PFSK-1 (cell line): Measurements from ENCODE around the gene GMCL2.

Source experiments
- POLR2AphosphoS5 ChIP-seq: IDR thresholded peaks from 2 replicates; pipeline ENCODE4 v1.6.1; 2012; ENCODE audit warnings: low read depth, mild to moderate bottlenecking, control low read depth, low read length, moderate library complexity
- TF ChIP-seq, protein P1 (sequence below), 2 experiments: IDR thresholded peaks; 2 replicates each; pipeline versions ENCODE4 v1.6.1 to v1.8.0; 2011 to 2012; ENCODE audit warnings: low read depth in 2 of 2, low read length in 2 of 2, control low read depth in 1 of 2, inconsistent platforms in 1 of 2, mild to moderate bottlenecking in 1 of 2, moderate library complexity in 1 of 2; ENCODE audit not compliant: insufficient read depth in 1 of 2

DNA sequence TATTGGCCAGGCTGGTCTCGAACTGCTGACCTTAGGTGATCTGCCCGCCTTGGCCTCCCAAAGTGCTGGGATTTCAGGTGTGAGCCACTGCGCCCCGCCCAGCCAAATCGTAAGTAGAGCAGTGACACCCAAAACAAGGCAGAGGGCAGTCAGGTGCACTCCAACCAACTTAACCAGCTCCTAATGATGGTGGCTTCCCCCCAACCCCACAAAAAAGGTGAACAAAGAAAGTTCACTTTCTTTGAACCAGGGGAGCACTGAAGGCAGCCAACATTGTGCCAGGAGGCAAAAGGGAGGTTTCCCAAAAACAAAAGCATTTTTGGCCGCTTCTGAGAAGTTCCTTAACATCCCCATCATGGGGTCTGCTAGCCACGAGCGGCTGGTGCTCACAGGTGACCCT lies 9.6 kb downstream of the GMCL2 start:
- no peak for TF ChIP-seq POLR2AphosphoS5
- TF ChIP-seq, protein P1, sequence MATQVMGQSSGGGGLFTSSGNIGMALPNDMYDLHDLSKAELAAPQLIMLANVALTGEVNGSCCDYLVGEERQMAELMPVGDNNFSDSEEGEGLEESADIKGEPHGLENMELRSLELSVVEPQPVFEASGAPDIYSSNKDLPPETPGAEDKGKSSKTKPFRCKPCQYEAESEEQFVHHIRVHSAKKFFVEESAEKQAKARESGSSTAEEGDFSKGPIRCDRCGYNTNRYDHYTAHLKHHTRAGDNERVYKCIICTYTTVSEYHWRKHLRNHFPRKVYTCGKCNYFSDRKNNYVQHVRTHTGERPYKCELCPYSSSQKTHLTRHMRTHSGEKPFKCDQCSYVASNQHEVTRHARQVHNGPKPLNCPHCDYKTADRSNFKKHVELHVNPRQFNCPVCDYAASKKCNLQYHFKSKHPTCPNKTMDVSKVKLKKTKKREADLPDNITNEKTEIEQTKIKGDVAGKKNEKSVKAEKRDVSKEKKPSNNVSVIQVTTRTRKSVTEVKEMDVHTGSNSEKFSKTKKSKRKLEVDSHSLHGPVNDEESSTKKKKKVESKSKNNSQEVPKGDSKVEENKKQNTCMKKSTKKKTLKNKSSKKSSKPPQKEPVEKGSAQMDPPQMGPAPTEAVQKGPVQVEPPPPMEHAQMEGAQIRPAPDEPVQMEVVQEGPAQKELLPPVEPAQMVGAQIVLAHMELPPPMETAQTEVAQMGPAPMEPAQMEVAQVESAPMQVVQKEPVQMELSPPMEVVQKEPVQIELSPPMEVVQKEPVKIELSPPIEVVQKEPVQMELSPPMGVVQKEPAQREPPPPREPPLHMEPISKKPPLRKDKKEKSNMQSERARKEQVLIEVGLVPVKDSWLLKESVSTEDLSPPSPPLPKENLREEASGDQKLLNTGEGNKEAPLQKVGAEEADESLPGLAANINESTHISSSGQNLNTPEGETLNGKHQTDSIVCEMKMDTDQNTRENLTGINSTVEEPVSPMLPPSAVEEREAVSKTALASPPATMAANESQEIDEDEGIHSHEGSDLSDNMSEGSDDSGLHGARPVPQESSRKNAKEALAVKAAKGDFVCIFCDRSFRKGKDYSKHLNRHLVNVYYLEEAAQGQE (IDR thresholded peaks at IDR 0.05; ENCODE audit: insufficient read depth in 1 of 2, low read depth in 2 of 2, low read length in 2 of 2), result no peak
